GM21825 (cell line): ENCODE results near the gene STAMBPL1.
A peak's percentile ranks its signal among the peaks of the same experiment; 100 is the strongest.
"Not testable (repeated sequence)": the region's sequence is repeated elsewhere in the genome, so short reads cannot be mapped to it uniquely, and the experiment has no call there.

Experiments used
- ATAC-seq: cut with Tn5 transposase; IDR thresholded peaks from one replicate; pipeline ENCODE4 v1.9.1; 2021; ENCODE audit warnings: mild to moderate bottlenecking, moderate library complexity; ENCODE audit not compliant: unreplicated experiment

The STAMBPL1 gene

GRCh38 chr10:88918191-88918905 lies 38.3 kb downstream of the STAMBPL1 start:
- ATAC-seq, result no peak

GRCh38 chr10:88919041-88919440 lies 39.0 kb downstream of the STAMBPL1 start:
- ATAC-seq, result no peak

- no peak for ATAC-seq
Measured at GRCh38 chr10:88920198-88920597, 40.2 kb downstream of the STAMBPL1 start.

- ATAC-seq, result no peak
Measured at GRCh38 chr10:88920986-88921593, 41.0 kb downstream of the STAMBPL1 start.

GRCh38 chr10:88922041-88922440 lies 42.0 kb downstream of the STAMBPL1 start:
- no peak for ATAC-seq

GRCh38 chr10:88923520-88923919 lies 43.5 kb downstream of the STAMBPL1 start:
- ATAC-seq, result no peak

GRCh38 chr10:88926566-88927415 lies 46.7 kb downstream of the STAMBPL1 start:
- no peak for ATAC-seq

GRCh38 chr10:88927416-88927690 lies 47.3 kb downstream of the STAMBPL1 start:
- no peak for ATAC-seq

GRCh38 chr10:88928254-88928653 lies 48.2 kb downstream of the STAMBPL1 start:
- ATAC-seq, result no peak

GRCh38 chr10:88931548-88931947 lies 51.5 kb downstream of the STAMBPL1 start:
- no peak for ATAC-seq

GRCh38 chr10:88932029-88932428 lies 52.0 kb downstream of the STAMBPL1 start:
- not testable (repeated sequence) for ATAC-seq

- peak; percentile 58 for ATAC-seq
Measured at GRCh38 chr10:88932539-88933256, 52.7 kb downstream of the STAMBPL1 start.

- no peak for ATAC-seq
Measured at GRCh38 chr10:88933564-88933963, 53.5 kb downstream of the STAMBPL1 start.

GRCh38 chr10:88934900-88935672 lies 55.0 kb downstream of the STAMBPL1 start:
- no peak for ATAC-seq

- ATAC-seq, result no peak
Measured at GRCh38 chr10:88936656-88937055, 56.6 kb downstream of the STAMBPL1 start.

GRCh38 chr10:88938039-88938438 lies 58.0 kb downstream of the STAMBPL1 start:
- ATAC-seq, result no peak

GRCh38 chr10:88938938-88939337 lies 58.9 kb downstream of the STAMBPL1 start:
- ATAC-seq, result no peak

GRCh38 chr10:88941026-88941425 lies 61.0 kb downstream of the STAMBPL1 start:
- ATAC-seq, result no peak

GRCh38 chr10:88943778-88944177 lies 63.7 kb downstream of the STAMBPL1 start:
- ATAC-seq, result no peak

GRCh38 chr10:88944813-88945212 lies 64.8 kb downstream of the STAMBPL1 start:
- ATAC-seq, result peak; percentile 59

GRCh38 chr10:88946200-88946599 lies 66.2 kb downstream of the STAMBPL1 start:
- ATAC-seq, result no peak
